Cardiac fibroblast (primary cell): ENCODE results near the gene ZSCAN16.

ENCODE experiments used
- DNase-seq, 2 donors: peaks; one replicate each; pipeline versions ENCODE4 v3.0.0 to v3.0.0-alpha.2; 2010; ENCODE audit warnings: low read depth in 2 of 2
- H3K4me3 ChIP-seq, 2 donors: replicated peaks in 1 of 2; 1 replicate in 1 of 2; 2 replicates in 1 of 2; pipeline ENCODE4 v1.5.1; 2011; ENCODE audit warnings: low read depth in 2 of 2, low read length in 2 of 2, mild to moderate bottlenecking in 2 of 2, moderate library complexity in 1 of 2
- CTCF ChIP-seq: IDR thresholded peaks from one replicate; pipeline ENCODE4 v1.5.1; 2011; ENCODE audit warnings: low read depth, mild to moderate bottlenecking, low read length, inconsistent platforms

The ZSCAN16 gene

GRCh38 chr6:28140616-28141015 lies 16.2 kb downstream of the ZSCAN16 start:
- DNase-seq, result no peak
- no peak overlapping the region for H3K4me3 ChIP-seq
- TF ChIP-seq CTCF, result no peak

- H3K4me3 ChIP-seq, result peak within 1 kb of the TSS; percentile 80 to 88
- DNase-seq, result peak; percentile 90
- no peak for TF ChIP-seq CTCF
Measured at GRCh38 chr6:28141500-28142329, 17.3 kb downstream of the ZSCAN16 start, which contains the start of gene ZKSCAN8. TSS of gene ZKSCAN8 (plus strand) at chr6:28141883. CDS start at chr6:28148408, 6,525 bp downstream.

GRCh38 chr6:28142446-28142845 lies 18.0 kb downstream of the ZSCAN16 start:
- no peak for TF ChIP-seq CTCF
- H3K4me3 ChIP-seq, result peak overlapping the region; percentile 80 to 88
- peak; percentile 22 to 46 for DNase-seq

- peak in 1 of 2 donors; percentile 42 for DNase-seq
- TF ChIP-seq CTCF, result no peak
- H3K4me3 ChIP-seq, result no peak overlapping the region
Measured at GRCh38 chr6:28145231-28145630, 20.8 kb downstream of the ZSCAN16 start.

- H3K4me3 ChIP-seq, result no peak overlapping the region
- no peak for DNase-seq
- no peak for TF ChIP-seq CTCF
Measured at GRCh38 chr6:28152531-28152930, 28.1 kb downstream of the ZSCAN16 start.

GRCh38 chr6:28153546-28153945 lies 29.1 kb downstream of the ZSCAN16 start:
- no peak overlapping the region for H3K4me3 ChIP-seq
- no peak for TF ChIP-seq CTCF
- DNase-seq, result no peak
